ENCODE measurements around the gene LARP4B. TPM values are rescaled to one million over a fixed set of nuclear protein-coding genes. Genes with fewer than 3 reads are reported as not detected.

Gene LARP4B
- total RNA-seq, 2 experiments from 2014 or later = 33.1 to 40.2 TPM

GRCh38 chr10:970311-971149 is 39.0 kb upstream of the LARP4B start:
- CTCF ChIA-PET = interaction anchor here (1.1 kb wide), 1 partner anchor 12 kb away, joined by 3 read pairs; no protein-coding TSS in a partner anchor
- Mint-ChIP-seq H3K4me3 (no peak overlapping the region), H3K9me3 (no peaks in the 10 kb centered on the region), H3K4me1 (ENCODE audit: low read depth) (peaks cover 11% of the 10 kb centered on the region), H3K36me3 (ENCODE audit: low read depth) (no peaks in the 10 kb centered on the region), H3K27ac (no peak overlapping the region), H3K27me3 (peaks cover 17% of the 10 kb centered on the region)
- Histone ChIP-seq H3K9me3 (ENCODE audit: control insufficient read depth in 1 of 2, insufficient read depth in 1 of 2, low read length in 2 of 2) (peaks cover 0 to 15% of the 10 kb centered on the region in 2 experiments), H3K36me3 (ENCODE audit: insufficient read depth, low read length) (no peaks in the 10 kb centered on the region), H3K27me3 (ENCODE audit: control insufficient read depth in 1 of 2, insufficient read depth in 2 of 2, low read length in 2 of 2) (no peaks in the 10 kb centered on the region), H3K4me1 (ENCODE audit: insufficient read depth, low read length) (peaks cover 10% of the 10 kb centered on the region), H3K4me3 (ENCODE audit: low read length) (no peak overlapping the region), H3K27ac (ENCODE audit: low read depth in 1 of 2, low read length in 2 of 2) (no peak overlapping the region)
- TF ChIP-seq CTCF (IDR thresholded peaks at IDR 0.05) = no peak
- intact Hi-C loops (cut with DNase I, micrococcal nuclease) = no loop called here
- DNase-seq = no peak
- POLR2A ChIA-PET = no interaction called here
- ATAC-seq (ENCODE audit: poor library complexity) = no peak

GRCh38 chr10:969473-970150 is 38.1 kb upstream of the LARP4B start:
- TF ChIP-seq CTCF (IDR thresholded peaks at IDR 0.05) = no peak
- no peak for ATAC-seq (ENCODE audit: poor library complexity)
- intact Hi-C loops (cut with DNase I, micrococcal nuclease) = no loop called here
- Mint-ChIP-seq H3K27ac (no peak overlapping the region), H3K4me1 (ENCODE audit: low read depth) (peaks cover 11% of the 10 kb centered on the region), H3K27me3 (peaks cover 17% of the 10 kb centered on the region), H3K36me3 (ENCODE audit: low read depth) (no peaks in the 10 kb centered on the region), H3K9me3 (no peaks in the 10 kb centered on the region), H3K4me3 (no peak overlapping the region)
- H3K27me3 ChIP-seq (ENCODE audit: control insufficient read depth in 1 of 2, insufficient read depth in 2 of 2, low read length in 2 of 2) = no peaks in the 10 kb centered on the region
- DNase-seq = no peak
- H3K36me3 ChIP-seq (ENCODE audit: insufficient read depth, low read length) = no peaks in the 10 kb centered on the region
- H3K4me3 ChIP-seq (ENCODE audit: low read length) = no peak overlapping the region
- H3K4me1 ChIP-seq (ENCODE audit: insufficient read depth, low read length) = peaks cover 10% of the 10 kb centered on the region
- H3K9me3 ChIP-seq (ENCODE audit: control insufficient read depth in 1 of 2, insufficient read depth in 1 of 2, low read length in 2 of 2) = peaks cover 0 to 19% of the 10 kb centered on the region in 2 experiments
- ChIA-PET CTCF (no interaction called here), POLR2A (no interaction called here)
- H3K27ac ChIP-seq (ENCODE audit: low read depth in 1 of 2, low read length in 2 of 2) = no peak overlapping the region

- DNase-seq (no peak), ATAC-seq (ENCODE audit: poor library complexity) (no peak)
- intact Hi-C loops (cut with DNase I, micrococcal nuclease) = no loop called here
- no peak for TF ChIP-seq CTCF (IDR thresholded peaks at IDR 0.05)
- no peaks in the 10 kb centered on the region for H3K9me3 Mint-ChIP-seq
- Histone ChIP-seq H3K27me3 (ENCODE audit: control insufficient read depth in 1 of 2, insufficient read depth in 2 of 2, low read length in 2 of 2) (no peaks in the 10 kb centered on the region), H3K36me3 (ENCODE audit: insufficient read depth, low read length) (no peaks in the 10 kb centered on the region), H3K4me3 (ENCODE audit: low read length) (no peak overlapping the region), H3K27ac (ENCODE audit: low read depth in 1 of 2, low read length in 2 of 2) (no peak overlapping the region), H3K4me1 (ENCODE audit: insufficient read depth, low read length) (peaks cover 10% of the 10 kb centered on the region), H3K9me3 (ENCODE audit: control insufficient read depth in 1 of 2, insufficient read depth in 1 of 2, low read length in 2 of 2) (peaks cover 0 to 21% of the 10 kb centered on the region in 2 experiments)
- no peaks in the 10 kb centered on the region for H3K36me3 Mint-ChIP-seq (ENCODE audit: low read depth)
- ChIA-PET POLR2A (no interaction called here), CTCF (no interaction called here)
- no peak overlapping the region for H3K4me3 Mint-ChIP-seq
- H3K4me1 Mint-ChIP-seq (ENCODE audit: low read depth) = peaks cover 11% of the 10 kb centered on the region
- no peak overlapping the region for H3K27ac Mint-ChIP-seq
- peaks cover 17% of the 10 kb centered on the region for H3K27me3 Mint-ChIP-seq
Observed at GRCh38 chr10:968546-969199, 37.2 kb upstream of the LARP4B start.

Measured in CD4-positive, alpha-beta T cell (primary cell).